Measurements from ENCODE around the gene RAET1G. TPM values are rescaled to one million over a fixed set of nuclear protein-coding genes. Genes with fewer than 3 reads are reported as not detected.

Gene RAET1G
- total and polyA plus RNA-seq, 9 of the 15 experiments (the other 6 are each of a cell fraction or from before 2014, with no cell fraction given): 0.11 TPM; not detected in 8

DNA sequence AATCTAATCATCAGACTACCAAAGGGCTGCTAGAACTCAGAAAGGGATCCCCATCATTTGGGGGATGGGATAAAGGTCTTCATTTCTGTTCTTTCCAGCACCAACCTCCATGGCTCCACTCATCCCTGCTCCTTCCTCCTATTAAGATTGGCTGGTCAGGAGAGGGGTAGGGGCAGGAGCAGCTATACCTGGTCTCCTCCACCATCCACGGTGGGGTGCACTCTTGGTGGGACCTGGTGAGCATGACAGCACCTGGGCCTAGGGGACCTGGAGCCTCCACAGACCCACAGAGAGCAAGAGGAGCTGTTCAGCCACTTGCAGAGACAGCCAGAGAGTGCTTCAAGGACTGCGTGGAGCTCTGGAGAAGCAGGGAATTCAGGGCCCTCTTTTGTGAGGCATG, 12.7 kb upstream of the RAET1G start:
- FAIRE-seq (no peak), DNase-seq (ENCODE audit: extremely low read depth in 1 of 4, low spot score in 3 of 4) (no peak), ATAC-seq (no peak)
- H3K4me3 ChIP-seq: no peak overlapping the region
- no peaks in the 10 kb centered on the region for H3K9me3 ChIP-seq (replicated peaks; ENCODE audit: control insufficient read depth, insufficient read depth, low read depth, low read length)
- H3K36me3 ChIP-seq (ENCODE audit: control insufficient read depth, insufficient read depth, low read length): no peaks in the 10 kb centered on the region
- no peak for TF ChIP-seq TCFL5 (CRISPR knock-in tag; conservative IDR thresholded peaks at IDR 0.05)
- TF ChIP-seq, protein P1, sequence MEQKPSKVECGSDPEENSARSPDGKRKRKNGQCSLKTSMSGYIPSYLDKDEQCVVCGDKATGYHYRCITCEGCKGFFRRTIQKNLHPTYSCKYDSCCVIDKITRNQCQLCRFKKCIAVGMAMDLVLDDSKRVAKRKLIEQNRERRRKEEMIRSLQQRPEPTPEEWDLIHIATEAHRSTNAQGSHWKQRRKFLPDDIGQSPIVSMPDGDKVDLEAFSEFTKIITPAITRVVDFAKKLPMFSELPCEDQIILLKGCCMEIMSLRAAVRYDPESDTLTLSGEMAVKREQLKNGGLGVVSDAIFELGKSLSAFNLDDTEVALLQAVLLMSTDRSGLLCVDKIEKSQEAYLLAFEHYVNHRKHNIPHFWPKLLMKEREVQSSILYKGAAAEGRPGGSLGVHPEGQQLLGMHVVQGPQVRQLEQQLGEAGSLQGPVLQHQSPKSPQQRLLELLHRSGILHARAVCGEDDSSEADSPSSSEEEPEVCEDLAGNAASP (IDR thresholded peaks at IDR 0.05): no peak
- no peak for TF ChIP-seq RBM25 (IDR thresholded peaks at IDR 0.05; ENCODE audit: low read depth, low read length, severe bottlenecking)
- TF ChIP-seq ZNF436 (CRISPR knock-in tag; IDR thresholded peaks at IDR 0.05): no peak
- TF ChIP-seq HOXB6 (CRISPR knock-in tag; IDR thresholded peaks at IDR 0.05; ENCODE audit: borderline replicate concordance): no peak
- no peak for TF ChIP-seq SMARCE1 (IDR thresholded peaks at IDR 0.05)
- TF ChIP-seq SMC3 (conservative IDR thresholded peaks at IDR 0.05; ENCODE audit: insufficient read depth, low read depth, low read length): no peak
- TF ChIP-seq, protein P2, sequence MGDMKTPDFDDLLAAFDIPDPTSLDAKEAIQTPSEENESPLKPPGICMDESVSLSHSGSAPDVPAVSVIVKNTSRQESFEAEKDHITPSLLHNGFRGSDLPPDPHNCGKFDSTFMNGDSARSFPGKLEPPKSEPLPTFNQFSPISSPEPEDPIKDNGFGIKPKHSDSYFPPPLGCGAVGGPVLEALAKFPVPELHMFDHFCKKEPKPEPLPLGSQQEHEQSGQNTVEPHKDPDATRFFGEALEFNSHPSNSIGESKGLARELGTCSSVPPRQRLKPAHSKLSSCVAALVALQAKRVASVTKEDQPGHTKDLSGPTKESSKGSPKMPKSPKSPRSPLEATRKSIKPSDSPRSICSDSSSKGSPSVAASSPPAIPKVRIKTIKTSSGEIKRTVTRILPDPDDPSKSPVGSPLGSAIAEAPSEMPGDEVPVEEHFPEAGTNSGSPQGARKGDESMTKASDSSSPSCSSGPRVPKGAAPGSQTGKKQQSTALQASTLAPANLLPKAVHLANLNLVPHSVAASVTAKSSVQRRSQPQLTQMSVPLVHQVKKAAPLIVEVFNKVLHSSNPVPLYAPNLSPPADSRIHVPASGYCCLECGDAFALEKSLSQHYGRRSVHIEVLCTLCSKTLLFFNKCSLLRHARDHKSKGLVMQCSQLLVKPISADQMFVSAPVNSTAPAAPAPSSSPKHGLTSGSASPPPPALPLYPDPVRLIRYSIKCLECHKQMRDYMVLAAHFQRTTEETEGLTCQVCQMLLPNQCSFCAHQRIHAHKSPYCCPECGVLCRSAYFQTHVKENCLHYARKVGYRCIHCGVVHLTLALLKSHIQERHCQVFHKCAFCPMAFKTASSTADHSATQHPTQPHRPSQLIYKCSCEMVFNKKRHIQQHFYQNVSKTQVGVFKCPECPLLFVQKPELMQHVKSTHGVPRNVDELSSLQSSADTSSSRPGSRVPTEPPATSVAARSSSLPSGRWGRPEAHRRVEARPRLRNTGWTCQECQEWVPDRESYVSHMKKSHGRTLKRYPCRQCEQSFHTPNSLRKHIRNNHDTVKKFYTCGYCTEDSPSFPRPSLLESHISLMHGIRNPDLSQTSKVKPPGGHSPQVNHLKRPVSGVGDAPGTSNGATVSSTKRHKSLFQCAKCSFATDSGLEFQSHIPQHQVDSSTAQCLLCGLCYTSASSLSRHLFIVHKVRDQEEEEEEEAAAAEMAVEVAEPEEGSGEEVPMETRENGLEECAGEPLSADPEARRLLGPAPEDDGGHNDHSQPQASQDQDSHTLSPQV (IDR thresholded peaks at IDR 0.05): no peak
- no peaks in the 10 kb centered on the region for H3K9me1 ChIP-seq (ENCODE audit: control insufficient read depth, insufficient read depth, low read length)
- 0% methylated on average over 2 of the region's 2 CpGs for WGBS (ENCODE audit: insufficient coverage, low coverage, missing lambda C conversion rate)
- no peak overlapping the region for H3K27ac ChIP-seq (ENCODE audit: extremely low read depth, low read depth, low read length)
- H4K20me1 ChIP-seq (replicated peaks; ENCODE audit: control insufficient read depth, insufficient read depth, low read length): no peaks in the 10 kb centered on the region
- in situ Hi-C loops (cut with MboI) (loop anchor here (5.0 kb wide), 1 partner anchor 72 kb away; no protein-coding TSS in a partner anchor), intact Hi-C loops (cut with micrococcal nuclease) (loop anchor here (10.0 kb wide), 1 partner anchor 339 kb away; no protein-coding TSS in a partner anchor)
- H2AFZ ChIP-seq (ENCODE audit: low read depth, low read length): no peak overlapping the region
- ChIA-PET POLR2A (no interaction called here), CTCF (ENCODE audit: low intra/inter-chr PET ratio) (interaction anchor here (5.1 kb wide), 1 partner anchor 81 kb away, joined by 70 read pairs; no protein-coding TSS in a partner anchor)
- H3K9ac ChIP-seq (ENCODE audit: insufficient read depth in 1 of 2, low read depth in 2 of 2, low read length in 2 of 2): no peak overlapping the region
- peaks cover 0 to 9% of the 10 kb centered on the region in 2 experiments; a peak in 2 of 5 replicates for H3K4me1 ChIP-seq (replicated peaks in 1 of 2; ENCODE audit: control insufficient read depth in 2 of 2, insufficient read depth in 2 of 2, low read length in 2 of 2)
- H3K79me2 ChIP-seq (ENCODE audit: control insufficient read depth, insufficient read depth, low read length): no peaks in the 10 kb centered on the region
- BruUV-seq (replicated peaks): no TSS peak
- no peak overlapping the region for H3K4me2 ChIP-seq (ENCODE audit: insufficient read depth, low read length)
- H3K27me3 ChIP-seq (ENCODE audit: control insufficient read depth in 2 of 2, insufficient read depth in 2 of 2, low read length in 2 of 2): peaks cover 24 to 57% of the 10 kb centered on the region in 2 experiments
